GM12801 (cell line): ENCODE results near the gene MFF.

ENCODE experiments used
- TF ChIP-seq, protein P1 (sequence below): IDR thresholded peaks from one replicate; pipeline ENCODE4 v1.5.1; 2011; ENCODE audit warnings: control low read depth; ENCODE audit not compliant: insufficient read length; ENCODE audit errors: extremely low read depth

The MFF gene

DNA sequence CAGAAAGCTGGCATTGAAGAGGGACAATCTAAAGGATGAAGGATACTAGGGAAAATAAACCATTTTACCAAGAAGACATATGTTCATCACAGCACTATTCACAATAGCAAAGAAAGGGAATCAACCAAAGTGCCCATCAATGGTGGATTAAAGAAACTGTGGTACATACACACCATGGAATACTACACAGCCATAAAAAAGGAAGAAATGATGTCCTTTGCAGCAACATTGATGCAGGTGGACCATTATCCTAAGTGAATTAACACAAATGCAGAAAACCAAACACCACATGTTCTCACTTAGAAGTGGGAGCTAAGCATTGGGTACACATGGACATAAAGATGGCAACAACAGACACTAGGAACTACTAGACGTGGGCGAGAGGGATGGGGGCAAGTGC is 7.2 kb upstream of the MFF start:
- TF ChIP-seq, protein P1, sequence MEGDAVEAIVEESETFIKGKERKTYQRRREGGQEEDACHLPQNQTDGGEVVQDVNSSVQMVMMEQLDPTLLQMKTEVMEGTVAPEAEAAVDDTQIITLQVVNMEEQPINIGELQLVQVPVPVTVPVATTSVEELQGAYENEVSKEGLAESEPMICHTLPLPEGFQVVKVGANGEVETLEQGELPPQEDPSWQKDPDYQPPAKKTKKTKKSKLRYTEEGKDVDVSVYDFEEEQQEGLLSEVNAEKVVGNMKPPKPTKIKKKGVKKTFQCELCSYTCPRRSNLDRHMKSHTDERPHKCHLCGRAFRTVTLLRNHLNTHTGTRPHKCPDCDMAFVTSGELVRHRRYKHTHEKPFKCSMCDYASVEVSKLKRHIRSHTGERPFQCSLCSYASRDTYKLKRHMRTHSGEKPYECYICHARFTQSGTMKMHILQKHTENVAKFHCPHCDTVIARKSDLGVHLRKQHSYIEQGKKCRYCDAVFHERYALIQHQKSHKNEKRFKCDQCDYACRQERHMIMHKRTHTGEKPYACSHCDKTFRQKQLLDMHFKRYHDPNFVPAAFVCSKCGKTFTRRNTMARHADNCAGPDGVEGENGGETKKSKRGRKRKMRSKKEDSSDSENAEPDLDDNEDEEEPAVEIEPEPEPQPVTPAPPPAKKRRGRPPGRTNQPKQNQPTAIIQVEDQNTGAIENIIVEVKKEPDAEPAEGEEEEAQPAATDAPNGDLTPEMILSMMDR, result no peak

DNA sequence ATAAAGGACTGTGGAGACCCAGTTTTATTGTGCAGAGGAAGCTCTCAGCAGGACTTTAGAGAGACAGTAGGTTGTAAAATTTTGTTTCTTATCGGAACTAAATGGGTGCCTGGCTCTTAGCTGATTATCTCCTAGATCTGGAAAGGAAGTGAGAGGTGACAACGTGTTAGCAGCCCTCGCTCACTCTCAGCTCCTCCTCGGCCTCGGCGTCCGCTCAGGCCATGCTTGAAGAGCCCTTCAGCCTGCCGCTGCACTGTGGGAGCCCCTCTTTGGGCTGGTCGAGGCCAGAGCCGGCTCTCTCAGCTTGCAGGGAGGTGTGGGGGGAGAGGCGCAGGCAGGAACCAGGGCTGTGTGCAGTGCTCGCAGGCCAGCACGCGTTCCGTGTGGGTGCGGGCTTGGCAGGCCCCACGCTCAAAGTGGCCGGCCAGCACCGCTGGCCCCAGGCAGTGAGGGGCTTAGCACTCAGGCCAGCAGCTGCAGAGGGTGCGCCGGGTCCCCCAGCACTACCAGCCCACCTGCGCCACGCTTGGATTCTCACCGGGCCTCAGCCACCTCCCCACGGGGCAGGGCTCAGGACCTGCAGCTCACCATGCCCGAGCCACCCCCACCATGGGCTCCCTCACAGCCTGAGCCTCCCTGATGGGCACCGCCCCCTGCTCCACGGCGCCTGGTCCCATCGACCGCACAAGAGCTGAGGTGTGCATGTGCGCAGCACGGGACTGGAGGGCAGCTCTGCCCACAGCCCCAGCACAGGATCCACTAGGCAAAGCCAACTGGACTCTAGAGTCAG is 4.6 kb upstream of the MFF start:
- TF ChIP-seq, protein P1, result no peak

DNA sequence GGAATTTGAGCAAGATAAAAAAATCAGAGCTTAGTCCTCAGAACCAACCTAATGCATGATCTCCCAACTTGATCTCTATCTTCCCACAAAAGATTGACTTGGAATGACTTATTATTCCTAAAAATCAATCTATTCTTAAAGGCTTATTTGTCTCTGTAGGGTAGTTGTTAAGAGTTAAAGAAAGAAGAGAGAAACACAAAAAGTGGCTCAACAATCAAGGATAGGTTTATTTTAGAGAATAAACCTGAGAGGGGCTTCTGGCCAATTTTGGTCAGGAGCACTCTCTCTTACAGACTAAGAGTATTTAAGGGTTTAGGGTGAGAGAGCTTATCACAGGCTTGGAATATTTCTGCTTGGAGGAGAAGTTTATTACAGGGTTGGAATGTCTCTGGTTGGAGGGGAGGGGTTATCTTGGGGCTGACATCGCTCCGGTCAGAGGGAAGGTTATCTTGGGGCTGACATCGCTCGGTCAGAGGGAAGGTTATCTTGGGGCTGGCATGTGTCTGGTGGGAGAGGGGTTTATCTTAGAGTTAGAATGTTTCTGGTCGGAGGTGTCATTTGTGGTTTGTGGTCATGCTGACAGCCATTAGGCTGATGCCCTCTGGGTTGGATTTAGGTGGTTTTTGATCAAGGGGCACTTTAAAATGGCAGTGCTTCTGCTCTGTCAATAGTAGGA is 2.4 kb upstream of the MFF start:
- TF ChIP-seq, protein P1, result no peak

DNA sequence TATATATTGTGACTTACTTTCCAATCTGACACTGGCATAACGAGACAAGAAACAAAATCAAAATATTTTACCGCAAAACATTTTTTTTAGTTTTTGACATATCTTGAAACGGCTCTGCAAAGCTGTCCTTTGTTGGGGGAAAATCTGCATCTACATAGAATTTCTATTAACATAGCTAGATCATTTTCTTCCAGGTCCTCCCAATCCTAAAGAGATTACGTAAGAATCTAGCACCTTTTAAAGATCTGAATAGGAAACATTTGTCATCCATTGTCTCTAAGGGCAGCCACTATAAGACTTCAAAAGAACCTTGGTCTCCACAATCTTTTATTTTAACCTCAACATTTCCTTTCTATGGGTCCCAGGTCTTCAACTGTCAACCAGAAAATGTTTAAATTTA is 1.2 kb upstream of the MFF start:
- TF ChIP-seq, protein P1, result no peak

DNA sequence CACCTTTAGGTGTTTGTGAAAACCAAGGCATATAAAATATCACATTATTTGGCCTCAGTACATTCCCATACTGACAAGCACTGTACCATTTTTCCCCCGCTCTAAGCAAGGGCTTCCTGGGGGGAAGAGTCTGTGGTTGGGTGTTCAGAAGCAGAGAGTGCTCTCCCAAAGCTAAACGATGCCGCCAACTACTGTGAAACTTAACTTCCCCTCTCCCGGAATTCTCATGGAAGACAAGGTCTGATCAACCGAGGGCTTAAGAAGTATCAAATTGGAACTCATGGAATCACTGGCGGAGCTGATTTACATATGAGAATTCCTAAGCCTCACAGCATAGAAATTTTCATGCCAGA is 433 bp upstream of the MFF start:
- TF ChIP-seq, protein P1, result no peak

DNA sequence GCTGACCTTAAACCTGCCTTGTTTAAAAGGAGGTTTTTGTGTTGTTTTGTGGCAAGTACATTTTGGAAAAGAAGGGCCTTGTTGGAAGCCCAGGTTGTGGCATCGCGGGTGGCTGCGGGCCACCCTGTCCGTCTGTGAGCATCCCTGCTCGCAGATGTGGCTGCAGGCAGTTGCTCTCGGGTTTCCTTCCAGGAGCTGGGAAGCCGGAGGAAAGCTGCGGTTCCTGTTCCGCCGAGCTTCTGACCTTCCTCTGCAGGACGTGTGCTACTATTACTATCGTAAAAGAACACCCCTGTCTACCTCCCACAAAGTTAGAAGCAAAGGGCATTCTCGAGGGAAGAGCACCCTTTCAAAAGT is 766 bp downstream of the MFF start:
- TF ChIP-seq, protein P1, result no peak

DNA sequence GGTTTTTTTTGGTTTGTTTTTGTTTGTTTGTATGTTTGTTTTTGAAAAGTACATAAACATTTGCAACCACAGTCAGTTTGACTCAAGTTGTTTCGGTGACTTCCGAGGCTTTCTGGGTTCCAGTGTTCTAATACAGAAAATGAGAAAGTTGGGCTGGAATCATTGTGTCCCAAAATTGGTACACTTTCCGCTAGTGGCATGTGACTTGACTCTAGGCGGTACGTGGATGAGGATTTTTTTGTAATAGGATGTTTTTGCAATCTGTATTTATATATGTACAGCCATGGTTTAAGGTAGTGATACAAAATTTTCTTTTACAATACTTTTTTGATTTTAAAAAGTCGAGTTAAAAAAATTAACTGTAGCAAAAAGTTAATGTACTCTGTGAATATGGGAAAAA is 1.7 kb downstream of the MFF start:
- TF ChIP-seq, protein P1, result no peak
